IMR-90 (cell line): ENCODE data around the gene NAV2.

Source experiments
- FOS ChIP-seq: fragments of 150-350 bp; IDR thresholded peaks from 2 replicates; pipeline ENCODE4 v1.6.1; 2016; ENCODE audit warnings: low read depth, low read length
- MXI1 ChIP-seq: IDR thresholded peaks from 2 replicates; pipeline ENCODE4 v1.6.1; 2012; ENCODE audit warnings: low read depth, mild to moderate bottlenecking, low read length, moderate library complexity, borderline replicate concordance
- POLR2A ChIP-seq: IDR thresholded peaks from 2 replicates; pipeline ENCODE4 v1.6.1; 2012; ENCODE audit warnings: mild to moderate bottlenecking, low read depth, low read length
- RCOR1 ChIP-seq: IDR thresholded peaks from 2 replicates; pipeline ENCODE4 v1.6.1; 2012; ENCODE audit warnings: mild to moderate bottlenecking, low read length, improper control_type of control experiment; ENCODE audit not compliant: insufficient replicate concordance
- RFX5 ChIP-seq: IDR thresholded peaks from 2 replicates; pipeline ENCODE4 v1.8.0; 2012; ENCODE audit warnings: low read depth, mild to moderate bottlenecking, low read length, moderate library complexity
- TF ChIP-seq, protein P1 (sequence below): conservative IDR thresholded peaks from 2 replicates; pipeline ENCODE4 v1.5.1; 2012; ENCODE audit warnings: mild to moderate bottlenecking, low read depth, low read length, improper control_type of control experiment
- TF ChIP-seq, protein P2 (sequence below): fragments of 150-350 bp; IDR thresholded peaks from 2 replicates; pipeline ENCODE4 v1.6.1; 2017; ENCODE audit warnings: mild to moderate bottlenecking, antibody characterized with exemption, low read length, low read depth

- TF ChIP-seq, protein P1, sequence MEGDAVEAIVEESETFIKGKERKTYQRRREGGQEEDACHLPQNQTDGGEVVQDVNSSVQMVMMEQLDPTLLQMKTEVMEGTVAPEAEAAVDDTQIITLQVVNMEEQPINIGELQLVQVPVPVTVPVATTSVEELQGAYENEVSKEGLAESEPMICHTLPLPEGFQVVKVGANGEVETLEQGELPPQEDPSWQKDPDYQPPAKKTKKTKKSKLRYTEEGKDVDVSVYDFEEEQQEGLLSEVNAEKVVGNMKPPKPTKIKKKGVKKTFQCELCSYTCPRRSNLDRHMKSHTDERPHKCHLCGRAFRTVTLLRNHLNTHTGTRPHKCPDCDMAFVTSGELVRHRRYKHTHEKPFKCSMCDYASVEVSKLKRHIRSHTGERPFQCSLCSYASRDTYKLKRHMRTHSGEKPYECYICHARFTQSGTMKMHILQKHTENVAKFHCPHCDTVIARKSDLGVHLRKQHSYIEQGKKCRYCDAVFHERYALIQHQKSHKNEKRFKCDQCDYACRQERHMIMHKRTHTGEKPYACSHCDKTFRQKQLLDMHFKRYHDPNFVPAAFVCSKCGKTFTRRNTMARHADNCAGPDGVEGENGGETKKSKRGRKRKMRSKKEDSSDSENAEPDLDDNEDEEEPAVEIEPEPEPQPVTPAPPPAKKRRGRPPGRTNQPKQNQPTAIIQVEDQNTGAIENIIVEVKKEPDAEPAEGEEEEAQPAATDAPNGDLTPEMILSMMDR, result no peak
- no peak for TF ChIP-seq RCOR1
- no peak for TF ChIP-seq POLR2A
- TF ChIP-seq, protein P2, sequence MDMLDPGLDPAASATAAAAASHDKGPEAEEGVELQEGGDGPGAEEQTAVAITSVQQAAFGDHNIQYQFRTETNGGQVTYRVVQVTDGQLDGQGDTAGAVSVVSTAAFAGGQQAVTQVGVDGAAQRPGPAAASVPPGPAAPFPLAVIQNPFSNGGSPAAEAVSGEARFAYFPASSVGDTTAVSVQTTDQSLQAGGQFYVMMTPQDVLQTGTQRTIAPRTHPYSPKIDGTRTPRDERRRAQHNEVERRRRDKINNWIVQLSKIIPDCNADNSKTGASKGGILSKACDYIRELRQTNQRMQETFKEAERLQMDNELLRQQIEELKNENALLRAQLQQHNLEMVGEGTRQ, result no peak
- no peak for TF ChIP-seq MXI1
- no peak for TF ChIP-seq RFX5
- no peak for TF ChIP-seq FOS
These were observed 79.9 kb downstream of the NAV2 start for GRCh38 chr11:19792510-19792909.
